Natural killer cell (primary cell): ENCODE measurements around the gene CAMKK1. TPM values are rescaled to one million over a fixed set of nuclear protein-coding genes. Genes with fewer than 3 reads are reported as not detected.

ENCODE experiments used
- ATAC-seq, 3 donors: fragments of 150-1000 bp in 2 of 3; fragments of 200-7000 bp in 1 of 3; cut with Tn5 transposase; 1 replicate in 1 of 3; 2 replicates in 2 of 3; pipeline ENCODE4 v1.10.0; 2021; ENCODE audit warnings: mild to moderate bottlenecking in 2 of 3, moderate library complexity in 2 of 3
- DNase-seq, 2 donors: peaks; one replicate each; pipeline versions ENCODE4 v3.0.0 to v3.0.0-alpha.2; 2013 to 2021; ENCODE audit warnings: mixed read lengths in 1 of 2
- H3K27ac ChIP-seq: one replicate; pipeline ENCODE4 v1.5.1; 2013; ENCODE audit warnings: mild to moderate bottlenecking, low read length
- H3K27me3 ChIP-seq: one replicate; pipeline ENCODE4 v1.6.1; 2013; ENCODE audit warnings: low read length; ENCODE audit not compliant: control insufficient read depth, insufficient read depth
- H3K36me3 ChIP-seq: one replicate; pipeline ENCODE4 v1.6.1; 2013; ENCODE audit warnings: low read length; ENCODE audit not compliant: control insufficient read depth, insufficient read depth
- H3K4me1 ChIP-seq: one replicate; pipeline ENCODE4 v1.6.1; 2013; ENCODE audit warnings: low read length; ENCODE audit not compliant: control insufficient read depth, insufficient read depth
- H3K4me3 ChIP-seq: one replicate; pipeline ENCODE4 v1.5.1; 2013; ENCODE audit warnings: low read length
- H3K9me3 ChIP-seq: one replicate; pipeline ENCODE4 v1.6.1; 2013; ENCODE audit warnings: low read length; ENCODE audit not compliant: control insufficient read depth, insufficient read depth
- H3K27ac Mint-ChIP-seq, 2 donors: one replicate each; pipeline ENCODE4 v1.8.0; 2022; ENCODE audit warnings: mild to moderate bottlenecking in 2 of 2, mixed read lengths in 2 of 2, moderate library complexity in 1 of 2
- H3K27me3 Mint-ChIP-seq, 2 donors: one replicate each; pipeline ENCODE4 v1.8.0; 2022; ENCODE audit warnings: low read depth in 2 of 2, mixed read lengths in 2 of 2
- H3K36me3 Mint-ChIP-seq: one replicate; pipeline ENCODE4 v1.8.0; 2022; ENCODE audit warnings: mixed read lengths
- H3K4me1 Mint-ChIP-seq, 2 donors: one replicate each; pipeline ENCODE4 v1.8.0; 2022; ENCODE audit warnings: mixed read lengths in 2 of 2
- H3K4me3 Mint-ChIP-seq: one replicate; pipeline ENCODE4 v1.8.0; 2022; ENCODE audit warnings: mild to moderate bottlenecking, moderate library complexity, mixed read lengths
- H3K9me3 Mint-ChIP-seq, 2 donors: one replicate each; pipeline ENCODE4 v1.8.0; 2022; ENCODE audit warnings: mixed read lengths in 2 of 2
- CTCF ChIP-seq: fragments of 200-600 bp; IDR thresholded peaks from one replicate; pipeline ENCODE4 v1.8.0; 2022; ENCODE audit warnings: antibody characterized with exemption
- WGBS: methylation state at CpG from one replicate; pipeline ENCODE4 v1.1.7; 2013; ENCODE audit warnings: missing lambda C conversion rate; ENCODE audit not compliant: insufficient coverage; 5-methylcytosine and 5-hydroxymethylcytosine counted together
- intact Hi-C: fragments of 100-400 bp; cut with micrococcal nuclease; formaldehyde crosslinking; loops from one replicate; pipeline ENCODE4 v1.14.2; 2022
- total RNA-seq, 4 donors: library from RNA; stranded (reverse); fragments of 120-200 nt in 1 of 4; gene quantifications; one replicate each; pipeline versions ENCODE4 v1.2.3 to v1.2.4, GENCODE V29; 2013 to 2022

The CAMKK1 gene
- total RNA-seq, 3 donors from 2014 or later (not counting 1 experiment from before 2014, with no cell fraction given) = 3.2 to 4.3 (median 3.9) TPM

- DNase-seq (no peak), ATAC-seq (no peak)
- no peaks in the 10 kb centered on the region for H3K9me3 ChIP-seq
- no peaks in the 10 kb centered on the region for H3K27me3 ChIP-seq
- no peaks in the 10 kb centered on the region for H3K9me3 Mint-ChIP-seq
- peaks cover 22% of the 10 kb centered on the region for H3K36me3 Mint-ChIP-seq
- no peak overlapping the region for H3K4me3 ChIP-seq
- no peak overlapping the region for H3K27ac ChIP-seq
- TF ChIP-seq CTCF = no peak
- no peaks in the 10 kb centered on the region for H3K27me3 Mint-ChIP-seq
- no peaks in the 10 kb centered on the region for H3K4me1 ChIP-seq
- H3K27ac Mint-ChIP-seq = no peak overlapping the region
- 97% methylated on average over 9 of the region's 9 CpGs for WGBS
- no peaks in the 10 kb centered on the region for H3K4me1 Mint-ChIP-seq
- peaks cover 82% of the 10 kb centered on the region for H3K36me3 ChIP-seq
- intact Hi-C loops = no loop called here
- no peak overlapping the region for H3K4me3 Mint-ChIP-seq
These were observed 71.8 kb downstream of the CAMKK1 start for GRCh38 chr17:3821101-3821500.

- no peak overlapping the region for H3K4me3 ChIP-seq
- no peaks in the 10 kb centered on the region for H3K27me3 ChIP-seq
- intact Hi-C loops = no loop called here
- Mint-ChIP-seq H3K36me3 (peaks cover 29% of the 10 kb centered on the region), H3K4me3 (no peak overlapping the region), H3K9me3 (no peaks in the 10 kb centered on the region), H3K4me1 (no peaks in the 10 kb centered on the region), H3K27me3 (no peaks in the 10 kb centered on the region), H3K27ac (no peak overlapping the region)
- no peak for ATAC-seq
- WGBS = 77% methylated on average over 6 of the region's 6 CpGs
- no peak overlapping the region for H3K27ac ChIP-seq
- peaks cover 86% of the 10 kb centered on the region for H3K36me3 ChIP-seq
- TF ChIP-seq CTCF = no peak
- H3K9me3 ChIP-seq = no peaks in the 10 kb centered on the region
- H3K4me1 ChIP-seq = no peaks in the 10 kb centered on the region
- no peak for DNase-seq
These were observed 74.1 kb downstream of the CAMKK1 start for GRCh38 chr17:3818786-3819185.

GRCh38 chr17:3817851-3818605 is 74.8 kb downstream of the CAMKK1 start:
- Histone ChIP-seq H3K36me3 (peaks cover 87% of the 10 kb centered on the region), H3K4me1 (no peaks in the 10 kb centered on the region), H3K27me3 (no peaks in the 10 kb centered on the region), H3K4me3 (no peak overlapping the region), H3K27ac (no peak overlapping the region), H3K9me3 (no peaks in the 10 kb centered on the region)
- DNase-seq = no peak
- Mint-ChIP-seq H3K36me3 (peaks cover 29% of the 10 kb centered on the region), H3K4me1 (no peaks in the 10 kb centered on the region), H3K4me3 (no peak overlapping the region), H3K9me3 (no peaks in the 10 kb centered on the region), H3K27me3 (no peaks in the 10 kb centered on the region), H3K27ac (no peak overlapping the region)
- no peak for TF ChIP-seq CTCF
- no peak for ATAC-seq
- intact Hi-C loops = no loop called here
- WGBS = 98% methylated on average over 10 of the region's 12 CpGs

GRCh38 chr17:3815925-3816324 is 76.9 kb downstream of the CAMKK1 start:
- H3K36me3 Mint-ChIP-seq = peaks cover 27% of the 10 kb centered on the region
- H3K9me3 ChIP-seq = no peaks in the 10 kb centered on the region
- DNase-seq (no peak), ATAC-seq (no peak)
- H3K4me1 Mint-ChIP-seq = no peaks in the 10 kb centered on the region
- H3K27ac ChIP-seq = no peak overlapping the region
- no peak for TF ChIP-seq CTCF
- no peaks in the 10 kb centered on the region for H3K27me3 Mint-ChIP-seq
- intact Hi-C loops = no loop called here
- H3K4me1 ChIP-seq = no peaks in the 10 kb centered on the region
- no peaks in the 10 kb centered on the region for H3K27me3 ChIP-seq
- H3K36me3 ChIP-seq = peaks cover 85% of the 10 kb centered on the region
- 93% methylated on average over 7 of the region's 7 CpGs for WGBS
- no peak overlapping the region for H3K4me3 Mint-ChIP-seq
- H3K27ac Mint-ChIP-seq = no peak overlapping the region
- no peaks in the 10 kb centered on the region for H3K9me3 Mint-ChIP-seq
- H3K4me3 ChIP-seq = no peak overlapping the region
